BJ (cell line): ENCODE data around the gene IRF3. TPM values are rescaled to one million over a fixed set of nuclear protein-coding genes. Genes with fewer than 3 reads are reported as not detected.
A peak's percentile ranks its signal among the peaks of the same experiment; 100 is the strongest.

Experiments used
- CTCF ChIA-PET: fragments of 350-600 bp; formaldehyde crosslinking; extraction: SDS; loops from one replicate; lab custom pipeline; 2021; ENCODE audit warnings: antibody characterized with exemption, inconsistent platforms; lab: Yijun Ruan, JAX
- POLR2A ChIA-PET: fragments of 300-600 bp; sonication (Branson Sonifier 250); formaldehyde crosslinking; extraction: SDS; loops from one replicate; lab custom pipeline; 2021; ENCODE audit warnings: antibody characterized with exemption; lab: Charles Lee
- DNase-seq: peaks from one replicate; pipeline ENCODE4 v3.0.0-alpha.2; 2011; ENCODE audit warnings: low read depth
- H3K27me3 ChIP-seq: 2 replicates; pipeline ENCODE4 v1.6.0; 2011; ENCODE audit warnings: low read length; ENCODE audit not compliant: control insufficient read depth, insufficient read depth
- H3K36me3 ChIP-seq: 2 replicates; pipeline ENCODE4 v1.5.1; 2011; ENCODE audit warnings: low read length; ENCODE audit not compliant: control insufficient read depth, insufficient read depth
- H3K4me3 ChIP-seq: 2 replicates; pipeline ENCODE4 v1.5.1; 2011; ENCODE audit warnings: low read depth, mild to moderate bottlenecking, control low read depth, low read length
- polyA plus RNA-seq: library from polyadenylated mRNA; depleted of rRNA; stranded (reverse); fragments of >200 nt; gene quantifications from 2 replicates; pipeline ENCODE4 v1.2.3, GENCODE V29; 2011
- TF ChIP-seq, protein P1 (sequence below): IDR thresholded peaks from 2 replicates; pipeline ENCODE4 v1.5.1; 2011; ENCODE audit warnings: low read depth, mild to moderate bottlenecking, control low read depth, inconsistent platforms, low read length, moderate library complexity; ENCODE audit not compliant: insufficient read depth

The IRF3 gene
- polyA plus RNA-seq, 1 experiment: 68.5 TPM

- peak overlapping the region; percentile 56 for H3K4me3 ChIP-seq
- H3K36me3 ChIP-seq: peaks cover 13% of the 10 kb centered on the region
- ChIA-PET POLR2A (no interaction called here), CTCF (interaction anchor here (0.8 to 3.9 kb wide), 9 partner anchors 11 to 123 kb away, joined by 3 to 41 read pairs (median 4); partner anchors contain the start of genes FUZ and TSKS)
- H3K27me3 ChIP-seq: no peaks in the 10 kb centered on the region
- TF ChIP-seq, protein P1, sequence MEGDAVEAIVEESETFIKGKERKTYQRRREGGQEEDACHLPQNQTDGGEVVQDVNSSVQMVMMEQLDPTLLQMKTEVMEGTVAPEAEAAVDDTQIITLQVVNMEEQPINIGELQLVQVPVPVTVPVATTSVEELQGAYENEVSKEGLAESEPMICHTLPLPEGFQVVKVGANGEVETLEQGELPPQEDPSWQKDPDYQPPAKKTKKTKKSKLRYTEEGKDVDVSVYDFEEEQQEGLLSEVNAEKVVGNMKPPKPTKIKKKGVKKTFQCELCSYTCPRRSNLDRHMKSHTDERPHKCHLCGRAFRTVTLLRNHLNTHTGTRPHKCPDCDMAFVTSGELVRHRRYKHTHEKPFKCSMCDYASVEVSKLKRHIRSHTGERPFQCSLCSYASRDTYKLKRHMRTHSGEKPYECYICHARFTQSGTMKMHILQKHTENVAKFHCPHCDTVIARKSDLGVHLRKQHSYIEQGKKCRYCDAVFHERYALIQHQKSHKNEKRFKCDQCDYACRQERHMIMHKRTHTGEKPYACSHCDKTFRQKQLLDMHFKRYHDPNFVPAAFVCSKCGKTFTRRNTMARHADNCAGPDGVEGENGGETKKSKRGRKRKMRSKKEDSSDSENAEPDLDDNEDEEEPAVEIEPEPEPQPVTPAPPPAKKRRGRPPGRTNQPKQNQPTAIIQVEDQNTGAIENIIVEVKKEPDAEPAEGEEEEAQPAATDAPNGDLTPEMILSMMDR: no peak
- DNase-seq: no peak
Measured at GRCh38 chr19:49690079-49690655, 24.5 kb upstream of the IRF3 start.

GRCh38 chr19:49689133-49690078 is 23.7 kb upstream of the IRF3 start, which contains the start of gene ADM5:
Gene ADM5 (plus strand): TSS chr19:49689594. CDS start chr19:49689838, 244 bp downstream.
- no peak for DNase-seq
- POLR2A ChIA-PET: no interaction called here
- TF ChIP-seq, protein P1: peak; percentile 69
- peaks cover 20% of the 10 kb centered on the region for H3K36me3 ChIP-seq
- H3K4me3 ChIP-seq: peak within 1 kb of the TSS; percentile 56
- CTCF ChIA-PET: interaction anchor here (0.8 to 3.9 kb wide), 9 partner anchors 10 to 124 kb away, joined by 3 to 41 read pairs (median 3); partner anchors contain the start of genes FUZ and TSKS
- H3K27me3 ChIP-seq: no peaks in the 10 kb centered on the region

GRCh38 chr19:49688531-49689132 is 23.0 kb upstream of the IRF3 start:
- POLR2A ChIA-PET: no interaction called here
- no peak for DNase-seq
- peaks cover 26% of the 10 kb centered on the region for H3K36me3 ChIP-seq
- no peak overlapping the region for H3K4me3 ChIP-seq
- CTCF ChIA-PET: interaction anchor here (0.8 to 3.9 kb wide), 2 partner anchors 9 to 73 kb away, joined by 3 to 41 read pairs; no protein-coding TSS in a partner anchor
- TF ChIP-seq, protein P1: no peak
- no peaks in the 10 kb centered on the region for H3K27me3 ChIP-seq

- Histone ChIP-seq H3K36me3 (peaks cover 26% of the 10 kb centered on the region), H3K27me3 (no peaks in the 10 kb centered on the region), H3K4me3 (no peak overlapping the region)
- ChIA-PET CTCF (interaction anchor here (1.4 to 3.9 kb wide), 2 partner anchors 8 to 118 kb away, joined by 6 to 41 read pairs; no protein-coding TSS in a partner anchor), POLR2A (no interaction called here)
- DNase-seq: no peak
- TF ChIP-seq, protein P1: no peak
Measured at GRCh38 chr19:49687566-49688316, 22.1 kb upstream of the IRF3 start.
